ENCODE measurements around the gene MGRN1. TPM values are rescaled to one million over a fixed set of nuclear protein-coding genes. Genes with fewer than 3 reads are reported as not detected.

MGRN1 gene
- polyA plus RNA-seq (2013, experiment 1 of 2), result 37.3 TPM
- polyA plus RNA-seq (2013, experiment 2 of 2), result 40.3 TPM

DNA sequence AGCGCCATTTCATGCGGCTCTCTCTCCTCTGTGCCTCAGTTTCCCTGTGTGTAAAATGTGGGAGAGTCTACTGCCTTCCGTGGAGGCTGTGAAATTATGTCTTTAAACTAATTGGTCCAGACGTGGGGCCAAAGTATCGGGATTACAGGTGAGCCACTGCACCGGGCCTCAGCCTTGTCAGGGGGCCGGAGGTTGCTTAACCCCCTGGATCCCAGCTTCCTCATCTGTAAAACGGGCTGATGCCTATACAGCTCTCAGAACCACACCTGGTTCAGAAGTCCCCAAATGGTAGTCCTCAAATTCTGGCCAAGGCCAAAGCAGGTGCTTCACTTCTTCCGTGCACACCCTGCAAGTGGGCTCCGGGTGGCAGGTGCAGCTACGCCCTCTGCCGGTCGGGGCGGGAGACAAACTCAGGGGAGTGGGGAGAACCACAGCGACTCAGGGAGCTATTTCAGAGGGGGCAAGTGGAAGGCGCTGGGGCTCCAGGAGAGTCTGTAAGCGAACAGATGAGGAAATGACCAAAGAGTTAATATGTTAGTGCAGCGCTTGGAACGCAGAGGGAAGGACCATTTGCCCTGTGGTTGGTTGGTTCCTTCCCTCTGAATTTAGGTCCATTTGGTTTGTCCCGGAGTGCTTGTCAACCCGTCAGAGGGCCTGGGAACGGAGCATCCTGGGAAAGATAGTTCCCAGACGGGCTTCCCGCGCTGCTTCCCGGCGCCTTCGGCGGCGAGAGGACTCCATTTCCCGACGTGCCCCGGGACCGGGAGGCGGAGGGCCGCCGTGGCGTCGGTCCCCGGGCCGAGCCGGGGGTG, at the start of gene MGRN1:
Gene MGRN1 (plus strand): TSS at position 812 of the 812 bp plus-strand sequence. CDS start 135 bp downstream, outside the sequence.
- Histone ChIP-seq H3K9me3 (ENCODE audit: insufficient read depth, low read depth, low read length) (no peaks in the 10 kb centered on the region), H3K4me1 (ENCODE audit: insufficient read depth, low read length) (0 out of 2 replicates have a peak, but pooled peaks cover 4% of the 10 kb centered on the region), H3K9ac (ENCODE audit: low read depth, low read length) (peak within 1 kb of the TSS; percentile 95), H3K27ac (ENCODE audit: low read depth, low read length) (peak within 1 kb of the TSS; percentile 87), H3K27me3 (ENCODE audit: insufficient read depth, low read length) (no peaks in the 10 kb centered on the region), H3K4me3 (ENCODE audit: low read length) (peak within 1 kb of the TSS; percentile 81), H3K36me3 (ENCODE audit: insufficient read depth, low read length) (0 out of 2 replicates have a peak, but pooled peaks cover 6% of the 10 kb centered on the region)
- WGBS, result 16% methylated on average over 42 of the region's 42 CpGs

- no peak overlapping the region for H3K27ac ChIP-seq (ENCODE audit: low read depth, low read length)
- H3K4me3 ChIP-seq (ENCODE audit: low read length), result no peak overlapping the region
- no peaks in the 10 kb centered on the region for H3K27me3 ChIP-seq (ENCODE audit: insufficient read depth, low read length)
- no peaks in the 10 kb centered on the region for H3K36me3 ChIP-seq (ENCODE audit: insufficient read depth, low read length)
- H3K9me3 ChIP-seq (ENCODE audit: insufficient read depth, low read depth, low read length), result no peaks in the 10 kb centered on the region
- WGBS, result 82% methylated on average over 11 of the region's 11 CpGs
- H3K9ac ChIP-seq (ENCODE audit: low read depth, low read length), result no peak overlapping the region
- peaks cover 13% of the 10 kb centered on the region for H3K4me1 ChIP-seq (ENCODE audit: insufficient read depth, low read length)
Observed at GRCh38 chr16:4574919-4575705, 49.5 kb upstream of the MGRN1 start.

DNA sequence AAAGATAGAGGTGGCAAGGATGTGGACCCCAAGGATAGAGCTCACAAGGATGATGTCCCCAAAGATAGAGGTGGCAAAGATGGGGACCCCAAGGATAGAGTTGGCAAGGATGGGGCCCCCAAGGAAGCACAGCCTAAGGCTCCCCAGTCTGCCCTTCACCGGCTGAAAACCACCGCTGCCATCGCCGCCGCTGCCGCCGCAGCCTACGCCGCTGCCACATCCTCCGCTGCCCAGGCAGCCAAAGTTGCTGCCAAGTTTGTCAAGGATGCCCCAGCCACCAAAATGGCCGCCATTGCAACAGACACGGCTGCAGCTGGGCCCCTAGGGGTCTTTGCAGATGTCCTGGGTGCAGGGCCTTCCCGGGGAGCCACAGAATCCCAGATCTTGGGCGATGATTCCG, 48.6 kb upstream of the MGRN1 start:
- Histone ChIP-seq H3K9ac (ENCODE audit: low read depth, low read length) (no peak overlapping the region), H3K4me1 (ENCODE audit: insufficient read depth, low read length) (peaks cover 6% of the 10 kb centered on the region), H3K9me3 (ENCODE audit: insufficient read depth, low read depth, low read length) (no peaks in the 10 kb centered on the region), H3K36me3 (ENCODE audit: insufficient read depth, low read length) (no peaks in the 10 kb centered on the region), H3K27ac (ENCODE audit: low read depth, low read length) (no peak overlapping the region), H3K27me3 (ENCODE audit: insufficient read depth, low read length) (no peaks in the 10 kb centered on the region), H3K4me3 (ENCODE audit: low read length) (no peak overlapping the region)
- 98% methylated on average over 15 of the region's 15 CpGs for WGBS

DNA sequence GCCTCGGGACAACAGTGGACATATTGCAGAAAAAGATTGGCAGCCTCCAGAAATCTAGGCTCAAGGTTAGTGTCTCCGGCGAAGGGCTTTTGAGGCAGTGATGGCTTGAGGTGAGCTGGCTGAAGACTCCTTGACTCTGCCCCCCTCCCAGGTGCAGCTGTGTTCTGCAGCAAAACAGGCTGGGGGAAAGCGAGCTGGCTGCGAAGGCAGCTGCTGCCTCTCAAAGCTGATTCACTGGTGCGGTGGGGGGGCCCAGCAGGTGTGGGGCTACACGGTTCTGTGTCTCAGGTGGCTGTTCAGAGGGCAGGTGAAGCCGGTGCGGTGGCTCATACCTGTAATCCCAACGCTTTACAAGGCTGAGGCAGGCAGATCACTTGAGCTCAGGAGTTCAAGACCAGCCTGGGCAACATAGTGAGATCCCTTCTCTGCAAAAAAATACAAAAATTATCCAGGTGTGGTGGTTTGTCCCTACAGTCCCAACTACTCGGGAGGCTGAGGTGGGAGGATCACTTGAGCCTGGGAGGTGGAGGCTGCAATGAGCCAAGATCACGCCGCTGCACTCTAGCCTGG, 45.6 kb upstream of the MGRN1 start:
- no peak overlapping the region for H3K27ac ChIP-seq (ENCODE audit: low read depth, low read length)
- WGBS, result 93% methylated on average over 13 of the region's 13 CpGs

DNA sequence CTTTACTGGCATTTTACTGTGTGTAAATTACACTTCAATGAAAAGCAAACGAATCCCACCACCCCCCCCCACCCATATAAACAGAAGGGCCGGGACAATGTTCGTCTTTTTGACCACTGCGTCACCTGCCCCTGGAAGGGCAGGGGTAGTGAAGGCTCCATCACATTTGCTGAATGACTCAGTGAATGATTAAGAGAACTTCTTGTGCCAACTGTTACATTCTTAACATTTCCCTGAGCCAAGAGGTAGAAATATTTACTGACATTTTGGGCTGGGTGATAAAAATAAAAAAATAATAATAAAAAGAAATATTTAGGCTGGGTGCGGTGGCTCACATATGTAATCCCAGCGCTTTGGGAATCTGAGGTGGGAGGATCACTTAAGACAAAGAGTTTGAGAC, 44.4 kb upstream of the MGRN1 start:
- no peaks in the 10 kb centered on the region for H3K27me3 ChIP-seq (ENCODE audit: insufficient read depth, low read length)
- no peaks in the 10 kb centered on the region for H3K9me3 ChIP-seq (ENCODE audit: insufficient read depth, low read depth, low read length)
- no peak overlapping the region for H3K27ac ChIP-seq (ENCODE audit: low read depth, low read length)
- WGBS, result 96% methylated on average over 4 of the region's 6 CpGs
- H3K36me3 ChIP-seq (ENCODE audit: insufficient read depth, low read length), result no peaks in the 10 kb centered on the region
- no peak overlapping the region for H3K9ac ChIP-seq (ENCODE audit: low read depth, low read length)
- H3K4me3 ChIP-seq (ENCODE audit: low read length), result no peak overlapping the region
- no peaks in the 10 kb centered on the region for H3K4me1 ChIP-seq (ENCODE audit: insufficient read depth, low read length)

More for the DNA sequence above, 45.6 kb upstream of the MGRN1 start:
- Histone ChIP-seq H3K4me1 (ENCODE audit: insufficient read depth, low read length) (no peaks in the 10 kb centered on the region), H3K27me3 (ENCODE audit: insufficient read depth, low read length) (no peaks in the 10 kb centered on the region), H3K9ac (ENCODE audit: low read depth, low read length) (no peak overlapping the region), H3K36me3 (ENCODE audit: insufficient read depth, low read length) (no peaks in the 10 kb centered on the region), H3K4me3 (ENCODE audit: low read length) (no peak overlapping the region), H3K9me3 (ENCODE audit: insufficient read depth, low read depth, low read length) (no peaks in the 10 kb centered on the region)

GRCh38 chr16:4583906-4584305, 40.7 kb upstream of the MGRN1 start:
- H3K9ac ChIP-seq (ENCODE audit: low read depth, low read length), result no peak overlapping the region
- H3K27me3 ChIP-seq (ENCODE audit: insufficient read depth, low read length), result no peaks in the 10 kb centered on the region
- 94% methylated on average over 4 of the region's 4 CpGs for whole genome bisulfite sequencing
- no peaks in the 10 kb centered on the region for H3K4me1 ChIP-seq (ENCODE audit: insufficient read depth, low read length)
- H3K9me3 ChIP-seq (ENCODE audit: insufficient read depth, low read depth, low read length), result peaks cover 8% of the 10 kb centered on the region; the same call in 1 of the 2 replicates
- H3K36me3 ChIP-seq (ENCODE audit: insufficient read depth, low read length), result no peaks in the 10 kb centered on the region
- H3K4me3 ChIP-seq (ENCODE audit: low read length), result no peak overlapping the region
- H3K27ac ChIP-seq (ENCODE audit: low read depth, low read length), result no peak overlapping the region

GRCh38 chr16:4586291-4586690, 38.3 kb upstream of the MGRN1 start:
- Histone ChIP-seq H3K27ac (ENCODE audit: low read depth, low read length) (no peak overlapping the region), H3K9me3 (ENCODE audit: insufficient read depth, low read depth, low read length) (peaks cover 8% of the 10 kb centered on the region; the same call in 1 of the 2 replicates)

GRCh38 chr16:4588386-4588785, 36.2 kb upstream of the MGRN1 start:
- Histone ChIP-seq H3K27me3 (ENCODE audit: insufficient read depth, low read length) (no peaks in the 10 kb centered on the region), H3K4me1 (ENCODE audit: insufficient read depth, low read length) (peaks cover 6% of the 10 kb centered on the region), H3K4me3 (ENCODE audit: low read length) (no peak overlapping the region), H3K36me3 (ENCODE audit: insufficient read depth, low read length) (no peaks in the 10 kb centered on the region), H3K9me3 (ENCODE audit: insufficient read depth, low read depth, low read length) (peaks cover 8% of the 10 kb centered on the region; the same call in 1 of the 2 replicates), H3K9ac (ENCODE audit: low read depth, low read length) (no peak overlapping the region), H3K27ac (ENCODE audit: low read depth, low read length) (no peak overlapping the region)
- 90% methylated on average over 2 of the region's 2 CpGs for WGBS

More at GRCh38 chr16:4586291-4586690, 38.3 kb upstream of the MGRN1 start:
- Histone ChIP-seq H3K27me3 (ENCODE audit: insufficient read depth, low read length) (no peaks in the 10 kb centered on the region), H3K9ac (ENCODE audit: low read depth, low read length) (no peak overlapping the region), H3K36me3 (ENCODE audit: insufficient read depth, low read length) (no peaks in the 10 kb centered on the region), H3K4me1 (ENCODE audit: insufficient read depth, low read length) (no peaks in the 10 kb centered on the region), H3K4me3 (ENCODE audit: low read length) (no peak overlapping the region)
- WGBS, result 95% methylated on average over 7 of the region's 7 CpGs

DNA sequence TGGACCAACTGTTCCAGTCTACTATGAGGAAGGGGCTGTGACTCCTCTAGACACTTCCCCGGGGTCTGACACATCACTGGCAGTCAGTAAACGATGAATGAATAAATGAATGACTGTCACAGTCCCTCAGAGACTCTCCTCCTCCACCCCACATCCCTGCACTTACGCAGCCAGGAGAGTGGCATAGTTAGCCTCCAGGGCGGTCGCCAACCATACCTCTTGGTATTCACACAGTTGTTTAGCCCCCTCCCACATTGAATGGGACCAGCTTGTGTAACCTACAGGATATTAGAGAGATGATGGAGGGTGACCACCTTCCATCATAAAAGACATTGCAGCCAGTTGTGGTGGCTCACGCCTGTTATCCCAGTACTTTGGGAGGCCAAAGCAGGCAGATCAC, 35.7 kb upstream of the MGRN1 start:
- no peaks in the 10 kb centered on the region for H3K27me3 ChIP-seq (ENCODE audit: insufficient read depth, low read length)
- no peak overlapping the region for H3K27ac ChIP-seq (ENCODE audit: low read depth, low read length)
- no peaks in the 10 kb centered on the region for H3K36me3 ChIP-seq (ENCODE audit: insufficient read depth, low read length)
- H3K9me3 ChIP-seq (ENCODE audit: insufficient read depth, low read depth, low read length), result peaks cover 8% of the 10 kb centered on the region; the same call in 1 of the 2 replicates
- peaks cover 12% of the 10 kb centered on the region for H3K4me1 ChIP-seq (ENCODE audit: insufficient read depth, low read length)
- H3K4me3 ChIP-seq (ENCODE audit: low read length), result no peak overlapping the region
- WGBS, result 100% methylated on average over 6 of the region's 6 CpGs
- no peak overlapping the region for H3K9ac ChIP-seq (ENCODE audit: low read depth, low read length)

DNA sequence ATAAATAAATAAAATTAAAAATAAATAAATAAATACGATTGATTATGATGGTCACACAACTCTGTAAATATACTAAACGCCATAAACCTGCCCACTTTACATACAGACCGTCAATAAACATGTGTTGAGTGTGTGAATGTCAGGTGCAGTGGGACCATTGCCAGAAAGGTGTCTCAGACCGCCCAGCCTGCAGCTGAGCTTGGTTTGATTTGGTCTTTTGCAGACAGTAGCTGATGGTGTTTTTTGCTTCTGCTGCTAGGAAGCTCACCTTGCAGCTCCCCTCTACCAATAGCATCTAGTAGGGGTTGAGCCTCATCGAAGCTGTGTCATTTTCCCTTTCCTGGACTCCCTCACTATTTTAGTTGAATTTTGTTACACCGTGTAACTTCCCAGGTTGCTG, 33.4 kb upstream of the MGRN1 start:
- Histone ChIP-seq H3K36me3 (ENCODE audit: insufficient read depth, low read length) (no peaks in the 10 kb centered on the region), H3K9ac (ENCODE audit: low read depth, low read length) (no peak overlapping the region), H3K4me3 (ENCODE audit: low read length) (no peak overlapping the region), H3K27ac (ENCODE audit: low read depth, low read length) (no peak overlapping the region), H3K27me3 (ENCODE audit: insufficient read depth, low read length) (no peaks in the 10 kb centered on the region), H3K9me3 (ENCODE audit: insufficient read depth, low read depth, low read length) (peaks cover 8% of the 10 kb centered on the region; the same call in 1 of the 2 replicates), H3K4me1 (ENCODE audit: insufficient read depth, low read length) (peaks cover 12% of the 10 kb centered on the region)
- WGBS, result 84% methylated on average over 4 of the region's 6 CpGs
